Smooth muscle cell (in vitro differentiated cells): ENCODE results near the gene TPCN2. TPM values are rescaled to one million over a fixed set of nuclear protein-coding genes. Genes with fewer than 3 reads are reported as not detected.

Source experiments
- DNase-seq: peaks from one replicate; lab custom pipeline; 2025; ENCODE audit not compliant: unreplicated experiment; lab: John Stamatoyannopoulos, UW
- H2AFZ ChIP-seq: fragments of 200-600 bp; sonication (generic); 2 replicates; pipeline ENCODE4 v1.6.0; 2016; ENCODE audit warnings: antibody characterized with exemption, low read depth, mild to moderate bottlenecking
- H3F3A ChIP-seq: fragments of 200-600 bp; sonication (generic); 2 replicates; pipeline ENCODE4 v1.6.0; 2017; ENCODE audit warnings: antibody characterized with exemption, low read depth
- H3K27ac ChIP-seq: fragments of 200-600 bp; sonication (generic); 2 replicates; pipeline ENCODE4 v1.5.1; 2016; ENCODE audit warnings: low read depth, mild to moderate bottlenecking
- H3K27me3 ChIP-seq: fragments of 200-600 bp; sonication (generic); 2 replicates; pipeline ENCODE4 v1.6.1; 2016; ENCODE audit warnings: low read depth, mild to moderate bottlenecking
- H3K36me3 ChIP-seq: fragments of 200-600 bp; sonication (generic); 2 replicates; pipeline ENCODE4 v1.5.1; 2016; ENCODE audit warnings: low read depth
- H3K4me1 ChIP-seq: fragments of 200-600 bp; sonication (generic); 2 replicates; pipeline ENCODE4 v1.5.1; 2016; ENCODE audit warnings: low read depth
- H3K4me2 ChIP-seq: fragments of 200-600 bp; sonication (generic); 2 replicates; pipeline ENCODE4 v1.6.0; 2016; ENCODE audit warnings: mild to moderate bottlenecking
- H3K4me3 ChIP-seq: fragments of 200-600 bp; sonication (generic); 2 replicates; pipeline ENCODE4 v1.5.1; 2016; ENCODE audit warnings: mild to moderate bottlenecking
- H3K79me2 ChIP-seq: fragments of 200-600 bp; sonication (generic); 2 replicates; pipeline ENCODE4 v1.6.0; 2016; ENCODE audit warnings: low read depth, mild to moderate bottlenecking
- H3K9ac ChIP-seq: fragments of 200-600 bp; sonication (generic); 2 replicates; pipeline ENCODE4 v1.6.0; 2016; ENCODE audit warnings: low read depth
- H3K9me3 ChIP-seq: fragments of 200-600 bp; sonication (generic); replicated peaks from 2 replicates; pipeline ENCODE4 v1.5.1; 2016; ENCODE audit warnings: low read depth
- H4K20me1 ChIP-seq: fragments of 200-600 bp; sonication (generic); 2 replicates; pipeline ENCODE4 v1.6.0; 2016; ENCODE audit warnings: low read depth
- WGBS: methylation state at CpG from one replicate; pipeline ENCODE4 v1.1.7; 2016; ENCODE audit warnings: low lambda C conversion rate; 5-methylcytosine and 5-hydroxymethylcytosine counted together
- polyA plus RNA-seq: library from polyadenylated mRNA; unstranded; fragments of >200 nt; fragmentation: Nextera tagmentation; extraction: Ambion mirVana; gene quantifications from 2 replicates; pipeline ENCODE4 v1.2.1, GENCODE V29; 2016
- total RNA-seq: library from RNA; depleted of rRNA; stranded (reverse); fragments of >200 nt; gene quantifications from 2 replicates; pipeline ENCODE4 v1.2.3, GENCODE V29; 2014
- TF ChIP-seq, protein P1 (sequence below): fragments of 200-600 bp; sonication (generic); IDR thresholded peaks from 2 replicates; pipeline ENCODE4 v1.5.1; 2017; ENCODE audit warnings: borderline replicate concordance, mild to moderate bottlenecking, antibody characterized with exemption; ENCODE audit not compliant: insufficient read depth, poor library complexity, severe bottlenecking

TPCN2 gene
- total and polyA plus RNA-seq, 2 experiments from 2014 or later, result 7.4 to 10.5 TPM

DNA sequence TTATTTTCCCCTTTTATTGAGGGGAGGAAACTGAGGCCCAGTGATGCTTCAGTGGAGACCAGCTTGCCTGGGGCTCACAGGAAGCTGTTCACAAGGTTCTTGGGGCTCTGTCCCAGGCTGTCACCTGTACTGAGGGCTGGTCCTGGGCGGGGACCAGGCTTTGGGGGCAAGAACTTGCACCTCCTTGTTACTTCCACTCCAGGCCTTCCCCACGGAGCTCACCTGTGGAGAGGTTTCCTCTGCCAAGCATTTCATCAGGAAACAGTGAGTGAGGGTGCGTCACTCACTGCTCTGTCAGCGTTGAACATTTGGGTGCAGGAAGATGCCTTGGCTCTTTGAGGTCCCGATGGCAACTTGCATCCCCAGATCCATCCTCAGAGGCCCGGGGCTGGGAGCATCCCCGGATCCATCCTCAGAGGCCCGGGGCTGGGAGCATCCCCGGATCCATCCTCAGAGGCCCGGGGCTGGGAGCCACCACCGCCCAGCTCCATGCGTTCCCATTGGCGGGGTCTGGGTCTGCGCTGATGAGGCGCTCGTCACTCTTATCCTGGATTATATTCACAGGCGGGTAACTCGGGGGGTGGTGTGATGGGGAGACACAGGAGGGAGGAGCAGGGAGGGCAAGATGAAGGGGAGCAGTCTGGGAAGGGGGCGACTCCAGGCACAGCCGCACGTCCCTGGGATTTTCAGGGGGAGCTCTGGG lies 105.6 kb downstream of the TPCN2 start:
- peaks cover 24% of the 10 kb centered on the region for H3K4me1 ChIP-seq
- H3F3A ChIP-seq, result no peaks in the 10 kb centered on the region
- H3K36me3 ChIP-seq, result no peaks in the 10 kb centered on the region
- no peak overlapping the region for H3K9ac ChIP-seq
- TF ChIP-seq, protein P1, sequence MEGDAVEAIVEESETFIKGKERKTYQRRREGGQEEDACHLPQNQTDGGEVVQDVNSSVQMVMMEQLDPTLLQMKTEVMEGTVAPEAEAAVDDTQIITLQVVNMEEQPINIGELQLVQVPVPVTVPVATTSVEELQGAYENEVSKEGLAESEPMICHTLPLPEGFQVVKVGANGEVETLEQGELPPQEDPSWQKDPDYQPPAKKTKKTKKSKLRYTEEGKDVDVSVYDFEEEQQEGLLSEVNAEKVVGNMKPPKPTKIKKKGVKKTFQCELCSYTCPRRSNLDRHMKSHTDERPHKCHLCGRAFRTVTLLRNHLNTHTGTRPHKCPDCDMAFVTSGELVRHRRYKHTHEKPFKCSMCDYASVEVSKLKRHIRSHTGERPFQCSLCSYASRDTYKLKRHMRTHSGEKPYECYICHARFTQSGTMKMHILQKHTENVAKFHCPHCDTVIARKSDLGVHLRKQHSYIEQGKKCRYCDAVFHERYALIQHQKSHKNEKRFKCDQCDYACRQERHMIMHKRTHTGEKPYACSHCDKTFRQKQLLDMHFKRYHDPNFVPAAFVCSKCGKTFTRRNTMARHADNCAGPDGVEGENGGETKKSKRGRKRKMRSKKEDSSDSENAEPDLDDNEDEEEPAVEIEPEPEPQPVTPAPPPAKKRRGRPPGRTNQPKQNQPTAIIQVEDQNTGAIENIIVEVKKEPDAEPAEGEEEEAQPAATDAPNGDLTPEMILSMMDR, result no peak
- no peaks in the 10 kb centered on the region for H3K27me3 ChIP-seq
- no peak overlapping the region for H2AFZ ChIP-seq
- H3K9me3 ChIP-seq, result no peaks in the 10 kb centered on the region
- 84% methylated on average over 18 of the region's 21 CpGs for WGBS
- H3K4me2 ChIP-seq, result no peak overlapping the region
- H3K4me3 ChIP-seq, result no peak overlapping the region
- no peak overlapping the region for H3K27ac ChIP-seq
- H3K79me2 ChIP-seq, result no peaks in the 10 kb centered on the region
- no peaks in the 10 kb centered on the region for H4K20me1 ChIP-seq
- DNase-seq, result no peak

DNA sequence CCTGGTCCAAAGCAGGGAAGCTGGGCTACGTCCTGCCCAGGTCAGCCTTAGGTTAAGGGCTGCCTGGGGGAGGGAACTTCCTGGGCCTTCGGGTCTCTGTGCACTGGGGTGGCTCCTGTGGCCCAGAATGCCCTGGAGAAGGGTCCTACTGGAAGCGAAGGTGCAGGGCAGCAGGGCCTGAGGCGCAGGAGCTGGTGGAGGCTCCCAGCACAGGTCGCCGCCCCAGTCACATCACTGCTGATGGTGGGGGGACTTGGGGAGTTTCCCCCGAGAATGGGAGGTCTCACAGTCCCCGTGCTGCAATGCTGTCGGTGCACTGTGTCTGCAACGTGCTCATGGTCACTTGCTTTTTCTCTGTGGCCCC lies 106.2 kb downstream of the TPCN2 start:
- Histone ChIP-seq H3K9ac (no peak overlapping the region), H3K79me2 (no peaks in the 10 kb centered on the region), H2AFZ (no peak overlapping the region), H3F3A (no peaks in the 10 kb centered on the region), H3K4me1 (peaks cover 24% of the 10 kb centered on the region), H4K20me1 (no peaks in the 10 kb centered on the region), H3K27ac (no peak overlapping the region), H3K36me3 (no peaks in the 10 kb centered on the region), H3K4me2 (no peak overlapping the region), H3K27me3 (no peaks in the 10 kb centered on the region), H3K4me3 (no peak overlapping the region), H3K9me3 (no peaks in the 10 kb centered on the region)
- no peak for DNase-seq
- TF ChIP-seq, protein P1, result no peak
- WGBS, result 86% methylated on average over 9 of the region's 10 CpGs

DNA sequence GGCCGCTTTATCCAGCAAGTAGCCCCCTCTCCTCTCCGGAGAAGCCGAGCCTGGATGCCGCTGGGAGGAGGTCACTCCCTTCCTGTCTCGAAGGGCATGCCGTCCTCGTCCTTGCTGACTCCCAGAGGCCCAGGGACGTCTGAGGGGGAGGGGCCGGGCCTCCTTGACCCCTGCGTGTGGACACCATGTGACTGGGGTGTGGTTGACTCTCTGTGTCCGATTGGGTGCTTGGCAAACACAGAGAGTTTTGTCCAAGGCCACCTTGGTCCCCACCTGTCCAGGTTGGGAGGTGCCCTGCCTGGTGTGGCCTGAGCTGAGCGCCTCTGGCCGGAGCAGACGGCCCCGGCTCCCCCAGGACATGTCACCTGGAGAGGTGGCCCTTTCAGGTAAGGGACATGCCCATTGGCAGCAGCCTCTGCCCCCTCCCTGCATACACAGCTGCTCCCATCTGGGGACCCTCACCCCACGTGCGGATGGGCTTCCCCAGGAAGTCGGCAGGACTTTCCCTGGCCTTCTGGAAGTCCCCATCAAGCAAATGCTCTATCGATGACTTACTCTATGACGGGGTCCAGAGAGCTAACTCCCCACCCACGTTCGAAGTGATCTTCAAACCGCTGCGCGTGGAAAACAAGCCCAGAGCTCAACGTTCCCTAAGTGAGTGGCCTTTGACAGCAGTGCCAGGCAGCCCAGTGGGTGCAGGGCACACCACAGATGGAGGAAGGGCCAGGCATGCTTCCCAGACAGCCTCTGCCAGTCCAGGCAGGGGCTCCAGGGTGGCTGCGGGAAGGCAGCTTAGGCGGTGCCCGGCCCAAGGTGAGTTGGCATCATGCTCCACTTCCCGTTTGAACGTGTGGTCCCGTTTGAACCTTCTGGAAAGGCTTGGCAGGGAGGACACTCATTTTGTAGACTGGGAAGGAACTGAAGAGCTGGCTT lies 106.8 kb downstream of the TPCN2 start, which contains the start of gene SMIM38:
TSS of gene SMIM38 (plus strand) at position 634 of the 933 bp plus-strand sequence. CDS start 1,912 bp downstream, outside the sequence.
- H3K4me1 ChIP-seq, result peaks cover 24% of the 10 kb centered on the region
- H4K20me1 ChIP-seq, result no peaks in the 10 kb centered on the region
- H3K27ac ChIP-seq, result peak within 1 kb of the TSS; percentile 62
- no peak within 1 kb of the TSS for H3K4me3 ChIP-seq
- TF ChIP-seq, protein P1, result no peak
- H2AFZ ChIP-seq, result no peak within 1 kb of the TSS
- 74% methylated on average over 32 of the region's 32 CpGs for WGBS
- no peaks in the 10 kb centered on the region for H3K79me2 ChIP-seq
- H3K36me3 ChIP-seq, result no peaks in the 10 kb centered on the region
- H3K27me3 ChIP-seq, result no peaks in the 10 kb centered on the region
- no peak for DNase-seq
- no peaks in the 10 kb centered on the region for H3F3A ChIP-seq
- H3K4me2 ChIP-seq, result peak within 1 kb of the TSS; percentile 58
- H3K9me3 ChIP-seq, result no peaks in the 10 kb centered on the region
- no peak within 1 kb of the TSS for H3K9ac ChIP-seq
